Measurements from ENCODE around the gene RPL18A. TPM values are rescaled to one million over a fixed set of nuclear protein-coding genes. Genes with fewer than 3 reads are reported as not detected.
A peak's percentile ranks its signal among the peaks of the same experiment; 100 is the strongest.

The RPL18A gene
- total and polyA plus RNA-seq, 2 of the 13 experiments (the other 11 are each of a cell fraction or from before 2014, with no cell fraction given) = 1,471 to 2,004 TPM

- TF ChIP-seq CENPT (CRISPR knock-in tag; IDR thresholded peaks at IDR 0.05; ENCODE audit: low read depth) = no peak
- TF ChIP-seq ZXDC (CRISPR knock-in tag; IDR thresholded peaks at IDR 0.05) = no peak
- no peak for TF ChIP-seq NFRKB (IDR thresholded peaks at IDR 0.05)
- TF ChIP-seq FIP1L1 (IDR thresholded peaks at IDR 0.05; ENCODE audit: borderline replicate concordance, insufficient read depth, low read depth, low read length) = no peak
- TF ChIP-seq BCL3 (CRISPR knock-in tag; IDR thresholded peaks at IDR 0.05) = no peak
- TF ChIP-seq AKAP8 (CRISPR knock-in tag; IDR thresholded peaks at IDR 0.05) = no peak
- 0 out of 2 replicates have a peak, but pooled peaks have one; percentile 32 for TF ChIP-seq ARNT2 (CRISPR knock-in tag; IDR thresholded peaks at IDR 0.05; ENCODE audit: low read depth)
- no peak for TF ChIP-seq ZBTB39 (CRISPR knock-in tag; IDR thresholded peaks at IDR 0.05)
- no peak for TF ChIP-seq ZBTB46 (CRISPR knock-in tag; IDR thresholded peaks at IDR 0.05; ENCODE audit: borderline replicate concordance)
- no peak for TF ChIP-seq RERE (CRISPR knock-in tag; IDR thresholded peaks at IDR 0.05; ENCODE audit: low read depth)
- 0 out of 2 replicates have a peak, but pooled peaks have one; percentile 15 for TF ChIP-seq ETV5 (CRISPR knock-in tag; IDR thresholded peaks at IDR 0.05; ENCODE audit: borderline replicate concordance)
- no peak for TF ChIP-seq RORA (CRISPR knock-in tag; IDR thresholded peaks at IDR 0.05)
- TF ChIP-seq ZNF513 (CRISPR knock-in tag; conservative IDR thresholded peaks at IDR 0.05) = no peak
These were observed 30.0 kb downstream of the RPL18A start (continued) for GRCh38 chr19:17889609-17890214.

Measured in HepG2 (cell line).